K562 (cell line): ENCODE measurements around the gene CATSPER3. TPM values are rescaled to one million over a fixed set of nuclear protein-coding genes. Genes with fewer than 3 reads are reported as not detected.

Source experiments
- ATAC-seq: fragments of 200-7000 bp; cut with Tn5 transposase; 3 replicates; pipeline ENCODE4 v1.9.1; 2020; ENCODE audit warnings: moderate library complexity
- BruUV-seq: library from RNA; stranded (reverse); fragments of 400-500 nt; replicated peaks from 2 replicates; lab custom pipeline; 2021; lab: Mats Ljungman, UMichigan
- CTCF ChIA-PET: fragments of 300-600 bp; formaldehyde crosslinking; extraction: SDS; loops from one replicate; lab custom pipeline; 2021; ENCODE audit warnings: low intra/inter-chr PET ratio; lab: Yijun Ruan, JAX
- POLR2A ChIA-PET: fragments of 300-600, 350-650 bp; sonication (Branson Sonifier 250); formaldehyde crosslinking; extraction: SDS; loops from one replicate; lab custom pipeline; 2021; ENCODE audit warnings: antibody characterized with exemption, inconsistent platforms; lab: Yijun Ruan, JAX
- DNase-seq, 4 experiments: peaks; one replicate each; pipeline versions ENCODE4 v3.0.0 to v3.0.0-alpha.2; 2011 to 2018; ENCODE audit warnings: low spot score in 3 of 4, mixed read lengths in 3 of 4; ENCODE audit errors: extremely low read depth in 1 of 4
- FAIRE-seq: peaks from 2 replicates; lab custom pipeline; 2011; peaks lifted over from hg19 to GRCh38; lab: Jason Lieb, UNC
- H2AFZ ChIP-seq: 2 replicates; pipeline ENCODE4 v1.6.0; 2011; ENCODE audit warnings: low read depth, low read length, control low read depth, inconsistent platforms
- H3K27ac ChIP-seq: fragments of 200-600 bp; 3 replicates; pipeline ENCODE4 v1.8.0; 2011; ENCODE audit warnings: low read depth, mild to moderate bottlenecking, control low read depth, inconsistent platforms, low read length, moderate library complexity, mixed read lengths; ENCODE audit errors: extremely low read depth
- H3K27me3 ChIP-seq, 2 experiments: fragments of 300-600 bp in 1 of 2; 2 replicates in 1 of 2; 3 replicates in 1 of 2; pipeline versions ENCODE4 v1.6.0 to v1.8.0; 2011; ENCODE audit warnings: inconsistent platforms in 2 of 2, low read length in 2 of 2, mild to moderate bottlenecking in 1 of 2, mixed read lengths in 1 of 2, moderate library complexity in 1 of 2; ENCODE audit not compliant: control insufficient read depth in 2 of 2, insufficient read depth in 2 of 2
- H3K36me3 ChIP-seq: fragments of 300-600 bp; 3 replicates; pipeline ENCODE4 v1.8.0; 2011; ENCODE audit warnings: mild to moderate bottlenecking, low read length, inconsistent platforms; ENCODE audit not compliant: control insufficient read depth, insufficient read depth
- H3K4me1 ChIP-seq, 2 experiments: fragments of 200-600 bp in 1 of 2; replicated peaks in 1 of 2; 2 replicates in 1 of 2; 3 replicates in 1 of 2; pipeline versions ENCODE4 v1.5.1 to v1.8.0; 2011; ENCODE audit warnings: inconsistent platforms in 2 of 2, low read length in 2 of 2, mild to moderate bottlenecking in 1 of 2, mixed read lengths in 1 of 2, moderate library complexity in 1 of 2; ENCODE audit not compliant: control insufficient read depth in 2 of 2, insufficient read depth in 2 of 2
- H3K4me2 ChIP-seq: 2 replicates; pipeline ENCODE4 v1.6.1; 2011; ENCODE audit warnings: low read length, control low read depth, inconsistent platforms, mixed read lengths; ENCODE audit not compliant: insufficient read depth
- H3K4me3 ChIP-seq: fragments of 200-600 bp; sonication (generic), shearing (Covaris generic); 2 replicates; pipeline ENCODE4 v1.5.1; 2016; ENCODE audit warnings: control low read depth, inconsistent platforms
- H3K79me2 ChIP-seq: fragments of 200-600 bp; 3 replicates; pipeline ENCODE4 v1.8.0; 2011; ENCODE audit warnings: low read length, inconsistent platforms; ENCODE audit not compliant: control insufficient read depth, insufficient read depth
- H3K9ac ChIP-seq, 2 experiments: 2 replicates each; pipeline versions ENCODE4 v1.6.0 to v1.6.1; 2011; ENCODE audit warnings: low read depth in 2 of 2, low read length in 2 of 2, control low read depth in 1 of 2, inconsistent platforms in 1 of 2, mild to moderate bottlenecking in 1 of 2, mixed read lengths in 1 of 2; ENCODE audit not compliant: insufficient read depth in 1 of 2
- H3K9me1 ChIP-seq: one replicate; pipeline ENCODE4 v1.6.0; 2011; ENCODE audit warnings: inconsistent platforms, mild to moderate bottlenecking, low read length, moderate library complexity; ENCODE audit not compliant: control insufficient read depth, insufficient read depth
- H3K9me3 ChIP-seq: replicated peaks from 2 replicates; pipeline ENCODE4 v1.5.1; 2011; ENCODE audit warnings: low read depth, low read length, inconsistent platforms; ENCODE audit not compliant: control insufficient read depth, insufficient read depth
- H4K20me1 ChIP-seq: replicated peaks from 2 replicates; pipeline ENCODE4 v1.6.1; 2011; ENCODE audit warnings: low read length, inconsistent platforms, mixed read lengths; ENCODE audit not compliant: control insufficient read depth, insufficient read depth
- ETV1 ChIP-seq: fragments of 450-650 bp; conservative IDR thresholded peaks from 2 replicates; pipeline ENCODE4 v1.6.1; 2016; ENCODE audit warnings: missing genetic modification characterization, control low read depth, low read depth, missing compliant biosample characterization
- GTF2E2 ChIP-seq: fragments of 200-800 bp; sonication (Bioruptor generic); IDR thresholded peaks from 2 replicates; pipeline ENCODE4 v1.6.1; 2016; ENCODE audit warnings: missing genetic modification characterization, missing compliant biosample characterization
- HDGF ChIP-seq: fragments of 450-650 bp; IDR thresholded peaks from 2 replicates; pipeline ENCODE4 v1.6.1; 2016
- POLR2G ChIP-seq: fragments of 200-400 bp; formaldehyde crosslinking; IDR thresholded peaks from 2 replicates; pipeline ENCODE4 v1.6.1; 2017; ENCODE audit warnings: low read depth, mild to moderate bottlenecking, antibody characterized with exemption, low read length, moderate library complexity
- RBFOX2 ChIP-seq: fragments of 200-400 bp; formaldehyde crosslinking; IDR thresholded peaks from 2 replicates; pipeline ENCODE4 v1.6.1; 2017; ENCODE audit warnings: low read depth, mild to moderate bottlenecking, low read length, moderate library complexity
- SNRNP70 ChIP-seq: fragments of 200-400 bp; formaldehyde crosslinking; optimal IDR thresholded peaks from 2 replicates; pipeline ENCODE3; 2017; ENCODE audit warnings: low read depth, low read length
- TARDBP ChIP-seq: fragments of 450-650 bp; IDR thresholded peaks from 2 replicates; pipeline ENCODE4 v1.6.1; 2016
- XRCC5 ChIP-seq: fragments of 200-400 bp; formaldehyde crosslinking; IDR thresholded peaks from 2 replicates; pipeline ENCODE4 v1.6.1; 2017; ENCODE audit warnings: low read depth, mild to moderate bottlenecking, low read length
- ZNF143 ChIP-seq: sonication (generic); formaldehyde crosslinking; IDR thresholded peaks from 2 replicates; pipeline ENCODE4 v1.9.0; 2022; ENCODE audit warnings: mild to moderate bottlenecking, missing genetic modification reagents
- ZNF263 ChIP-seq: sonication (generic); formaldehyde crosslinking; IDR thresholded peaks from 2 replicates; pipeline ENCODE4 v1.8.0; 2022; ENCODE audit warnings: mild to moderate bottlenecking, missing genetic modification reagents, borderline replicate concordance
- ZNF282 ChIP-seq: sonication (generic); formaldehyde crosslinking; IDR thresholded peaks from 2 replicates; pipeline ENCODE4 v1.8.1; 2023; ENCODE audit warnings: missing genetic modification reagents
- WGBS: fragments of 100-300 bp; shearing (Covaris generic); methylation state at CpG from one replicate; pipeline ENCODE4 v1.1.6; 2016; ENCODE audit warnings: low coverage, mixed read lengths; ENCODE audit not compliant: insufficient coverage; ENCODE audit errors: missing lambda C conversion rate; 5-methylcytosine and 5-hydroxymethylcytosine counted together
- in situ Hi-C: fragments of 300-500 bp; cut with MboI; formaldehyde crosslinking; loops from 4 replicates; pipeline ENCODE4 v1.15.0; 2018; ENCODE audit warnings: inconsistent platforms, mixed read lengths
- intact Hi-C: fragments of 100-400 bp; cut with micrococcal nuclease; formaldehyde crosslinking; loops from 2 replicates; pipeline ENCODE4 v1.14.2; 2022
- polyA plus RNA-seq, 8 experiments: library from polyadenylated mRNA; depleted of rRNA in 4 of 8; stranded (reverse) in 5 of 8; unstranded in 3 of 8; fragments of >200 nt; fragmentation: Nextera tagmentation in 2 of 8; fragmentation: Illumina TruSeq in 1 of 8; extraction: Ambion mirVana in 2 of 8; extraction: Trizol in 1 of 8; gene quantifications; 2 replicates each; pipeline versions ENCODE4 v1.2.1 to v1.2.3, GENCODE V29; 2011 to 2014; ENCODE audit warnings: inconsistent platforms in 1 of 8, missing spikeins in 1 of 8
- total RNA-seq, 7 experiments: library from RNA; depleted of rRNA in 6 of 7; stranded (reverse); fragments of >200 nt in 6 of 7; fragmentation: Illumina TruSeq in 2 of 7; extraction: Trizol in 2 of 7; gene quantifications; 2 replicates each; pipeline versions ENCODE4 v1.2.1 to v1.2.3, GENCODE V29; 2011 to 2021; ENCODE audit warnings: low replicate concordance in 1 of 7
- TF ChIP-seq, protein P1 (sequence below): fragments of 250-450 bp; sonication (Bioruptor Pico); IDR thresholded peaks from 2 replicates; pipeline ENCODE4 v1.5.0; 2020; ENCODE audit warnings: mild to moderate bottlenecking
- TF ChIP-seq, protein P2 (sequence below): sonication (generic); formaldehyde crosslinking; IDR thresholded peaks from 2 replicates; pipeline ENCODE4 v1.8.0; 2022; ENCODE audit warnings: mild to moderate bottlenecking, missing genetic modification reagents

CATSPER3 gene
- total and polyA plus RNA-seq, 9 of the 15 experiments (the other 6 are each of a cell fraction or from before 2014, with no cell fraction given), result 0.14 to 1.5 (median 0.49) TPM

DNA sequence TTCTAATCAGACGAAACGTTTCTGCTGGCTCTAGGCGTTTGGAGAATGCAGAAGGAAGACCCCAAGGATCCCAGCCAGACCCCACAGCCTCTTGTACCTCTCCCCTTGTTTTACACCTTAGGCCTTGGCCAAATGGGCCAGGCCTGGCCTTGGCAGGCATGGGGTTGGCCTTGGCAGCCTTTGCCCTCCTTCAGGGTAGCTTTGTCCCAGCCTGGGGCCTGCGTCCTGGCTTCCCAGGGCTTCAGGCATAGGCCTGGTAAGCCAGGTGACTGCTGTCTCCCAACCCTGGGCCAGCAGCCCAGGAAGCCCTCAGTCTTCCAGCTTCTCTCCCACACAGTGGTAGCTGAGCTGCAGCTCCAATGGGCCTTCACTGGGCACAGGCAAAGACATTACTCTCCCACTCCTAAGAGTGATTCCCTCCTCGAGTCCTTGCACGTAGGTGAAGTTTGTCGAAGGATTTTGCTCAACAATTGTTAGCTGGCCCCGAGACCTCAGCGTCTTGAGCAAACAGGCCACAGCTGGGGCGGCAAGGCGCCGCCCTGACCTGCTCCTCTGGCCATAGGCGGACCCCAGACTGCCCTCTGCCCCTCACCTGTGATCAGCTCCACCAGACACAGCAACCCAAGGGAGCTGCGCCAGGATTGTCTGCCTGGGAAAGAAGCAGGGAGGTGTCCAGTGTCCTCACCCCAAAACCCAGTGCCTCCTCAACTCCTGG lies 67.4 kb downstream of the CATSPER3 start:
- DNase-seq (peak in 2 of 4 experiments; percentile 21 to 25), FAIRE-seq (no peak), ATAC-seq (peak; percentile 1; the same call in 2 of the 3 replicates)
- ChIA-PET POLR2A (interaction anchor here (0.5 to 1.6 kb wide), 12 partner anchors 9 to 570 kb away, joined by 3 to 9 read pairs (median 3); no protein-coding TSS in a partner anchor), CTCF (no interaction called here)
- Histone ChIP-seq H3K27ac (peak overlapping the region; percentile 96), H4K20me1 (no peaks in the 10 kb centered on the region), H3K79me2 (peaks cover 53% of the 10 kb centered on the region), H3K9me3 (no peaks in the 10 kb centered on the region; the same call in 1 of the 2 replicates), H3K9me1 (no peaks in the 10 kb centered on the region), H2AFZ (peak overlapping the region; percentile 98), H3K4me2 (peak overlapping the region; percentile 81), H3K4me3 (peak overlapping the region; percentile 99), H3K36me3 (peaks cover 18% of the 10 kb centered on the region), H3K9ac (peak overlapping the region; percentile 91 to 92), H3K27me3 (no peaks in the 10 kb centered on the region), H3K4me1 (peaks cover 19 to 45% of the 10 kb centered on the region in 2 experiments)
- no TSS peak for BruUV-seq
- WGBS, result 70% methylated on average over 14 of the region's 14 CpGs
- in situ Hi-C loops, result no loop called here
- intact Hi-C loops, result loop anchor here (2.0 to 5.0 kb wide), 3 partner anchors 62 to 157 kb away; no protein-coding TSS in a partner anchor
- TF ChIP-seq ETV1 (tag) (0 out of 2 replicates have a peak, but pooled peaks have one; percentile 0), ZNF143 (CRISPR knock-in tag) (0 out of 2 replicates have a peak, but pooled peaks have one; percentile 48), POLR2G (peak; percentile 39; the same call in 1 of the 2 replicates), ZNF282 (CRISPR knock-in tag) (0 out of 2 replicates have a peak, but pooled peaks have one; percentile 32), HDGF (0 out of 2 replicates have a peak, but pooled peaks have one; percentile 40), XRCC5 (0 out of 2 replicates have a peak, but pooled peaks have one; percentile 1), TARDBP (no peak), SNRNP70 (no peak), GTF2E2 (tag) (0 out of 2 replicates have a peak, but pooled peaks have one; percentile 2), RBFOX2 (0 out of 2 replicates have a peak, but pooled peaks have one; percentile 3), ZNF263 (CRISPR knock-in tag) (peak; percentile 33; the same call in 1 of the 2 replicates)
- TF ChIP-seq, protein P1, sequence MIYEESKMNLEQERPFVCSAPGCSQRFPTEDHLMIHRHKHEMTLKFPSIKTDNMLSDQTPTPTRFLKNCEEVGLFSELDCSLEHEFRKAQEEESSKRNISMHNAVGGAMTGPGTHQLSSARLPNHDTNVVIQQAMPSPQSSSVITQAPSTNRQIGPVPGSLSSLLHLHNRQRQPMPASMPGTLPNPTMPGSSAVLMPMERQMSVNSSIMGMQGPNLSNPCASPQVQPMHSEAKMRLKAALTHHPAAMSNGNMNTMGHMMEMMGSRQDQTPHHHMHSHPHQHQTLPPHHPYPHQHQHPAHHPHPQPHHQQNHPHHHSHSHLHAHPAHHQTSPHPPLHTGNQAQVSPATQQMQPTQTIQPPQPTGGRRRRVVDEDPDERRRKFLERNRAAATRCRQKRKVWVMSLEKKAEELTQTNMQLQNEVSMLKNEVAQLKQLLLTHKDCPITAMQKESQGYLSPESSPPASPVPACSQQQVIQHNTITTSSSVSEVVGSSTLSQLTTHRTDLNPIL, result no peak
- TF ChIP-seq, protein P2, sequence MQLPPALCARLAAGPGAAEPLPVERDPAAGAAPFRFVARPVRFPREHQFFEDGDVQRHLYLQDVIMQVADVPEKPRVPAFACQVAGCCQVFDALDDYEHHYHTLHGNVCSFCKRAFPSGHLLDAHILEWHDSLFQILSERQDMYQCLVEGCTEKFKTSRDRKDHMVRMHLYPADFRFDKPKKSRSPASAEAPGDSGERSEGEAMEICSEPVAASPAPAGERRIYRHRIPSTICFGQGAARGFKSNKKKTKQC (CRISPR knock-in tag), result peak; percentile 32; the same call in 1 of the 2 replicates
